PFSK-1 (cell line): ENCODE measurements around the gene SDC4.

Source experiments
- FOXP2 ChIP-seq: optimal IDR thresholded peaks from 2 replicates; pipeline ENCODE3; 2011; ENCODE audit warnings: borderline replicate concordance, control low read depth, inconsistent platforms; ENCODE audit not compliant: insufficient read depth; ENCODE audit errors: extremely low read length, extremely low read depth
- POLR2AphosphoS5 ChIP-seq: IDR thresholded peaks from 2 replicates; pipeline ENCODE4 v1.6.1; 2012; ENCODE audit warnings: low read depth, mild to moderate bottlenecking, control low read depth, low read length, moderate library complexity
- SIN3A ChIP-seq: IDR thresholded peaks from 2 replicates; pipeline ENCODE4 v1.6.1; 2012; ENCODE audit warnings: mild to moderate bottlenecking, low read length, moderate library complexity, borderline replicate concordance; ENCODE audit not compliant: insufficient read depth
- TAF1 ChIP-seq: IDR thresholded peaks from 2 replicates; pipeline ENCODE4 v1.6.1; 2012; ENCODE audit warnings: low read length, control low read depth, borderline replicate concordance; ENCODE audit not compliant: insufficient read depth
- TF ChIP-seq, protein P1 (sequence below), 2 experiments: IDR thresholded peaks; 2 replicates each; pipeline versions ENCODE4 v1.6.1 to v1.8.0; 2011 to 2012; ENCODE audit warnings: low read depth in 2 of 2, low read length in 2 of 2, control low read depth in 1 of 2, inconsistent platforms in 1 of 2, mild to moderate bottlenecking in 1 of 2, moderate library complexity in 1 of 2; ENCODE audit not compliant: insufficient read depth in 1 of 2

SDC4 gene

DNA sequence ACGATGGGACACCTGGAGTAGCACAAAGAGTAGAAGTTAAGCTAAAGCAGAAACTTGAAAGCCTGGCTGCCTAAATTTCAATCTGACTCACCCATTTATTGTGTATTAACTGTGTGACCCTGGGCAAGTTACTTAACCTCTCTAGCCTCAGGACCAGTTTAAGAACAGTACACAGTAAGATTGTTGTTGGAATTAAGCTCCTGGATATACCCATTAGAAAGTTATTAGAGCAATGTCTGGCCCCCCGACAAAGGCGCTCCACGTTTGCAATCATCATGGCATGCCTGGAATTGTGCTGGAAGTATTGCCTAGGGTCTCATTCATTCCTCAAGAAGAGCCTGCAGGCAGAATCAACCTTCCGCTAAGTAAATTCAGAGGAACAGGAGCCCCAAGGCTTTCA lies 1.4 kb downstream of the SDC4 start:
- no peak for TF ChIP-seq POLR2AphosphoS5
- no peak for TF ChIP-seq SIN3A
- TF ChIP-seq TAF1: no peak
- TF ChIP-seq FOXP2: no peak
- TF ChIP-seq, protein P1, sequence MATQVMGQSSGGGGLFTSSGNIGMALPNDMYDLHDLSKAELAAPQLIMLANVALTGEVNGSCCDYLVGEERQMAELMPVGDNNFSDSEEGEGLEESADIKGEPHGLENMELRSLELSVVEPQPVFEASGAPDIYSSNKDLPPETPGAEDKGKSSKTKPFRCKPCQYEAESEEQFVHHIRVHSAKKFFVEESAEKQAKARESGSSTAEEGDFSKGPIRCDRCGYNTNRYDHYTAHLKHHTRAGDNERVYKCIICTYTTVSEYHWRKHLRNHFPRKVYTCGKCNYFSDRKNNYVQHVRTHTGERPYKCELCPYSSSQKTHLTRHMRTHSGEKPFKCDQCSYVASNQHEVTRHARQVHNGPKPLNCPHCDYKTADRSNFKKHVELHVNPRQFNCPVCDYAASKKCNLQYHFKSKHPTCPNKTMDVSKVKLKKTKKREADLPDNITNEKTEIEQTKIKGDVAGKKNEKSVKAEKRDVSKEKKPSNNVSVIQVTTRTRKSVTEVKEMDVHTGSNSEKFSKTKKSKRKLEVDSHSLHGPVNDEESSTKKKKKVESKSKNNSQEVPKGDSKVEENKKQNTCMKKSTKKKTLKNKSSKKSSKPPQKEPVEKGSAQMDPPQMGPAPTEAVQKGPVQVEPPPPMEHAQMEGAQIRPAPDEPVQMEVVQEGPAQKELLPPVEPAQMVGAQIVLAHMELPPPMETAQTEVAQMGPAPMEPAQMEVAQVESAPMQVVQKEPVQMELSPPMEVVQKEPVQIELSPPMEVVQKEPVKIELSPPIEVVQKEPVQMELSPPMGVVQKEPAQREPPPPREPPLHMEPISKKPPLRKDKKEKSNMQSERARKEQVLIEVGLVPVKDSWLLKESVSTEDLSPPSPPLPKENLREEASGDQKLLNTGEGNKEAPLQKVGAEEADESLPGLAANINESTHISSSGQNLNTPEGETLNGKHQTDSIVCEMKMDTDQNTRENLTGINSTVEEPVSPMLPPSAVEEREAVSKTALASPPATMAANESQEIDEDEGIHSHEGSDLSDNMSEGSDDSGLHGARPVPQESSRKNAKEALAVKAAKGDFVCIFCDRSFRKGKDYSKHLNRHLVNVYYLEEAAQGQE (IDR thresholded peaks at IDR 0.05; ENCODE audit: insufficient read depth in 1 of 2, low read depth in 2 of 2, low read length in 2 of 2): no peak

DNA sequence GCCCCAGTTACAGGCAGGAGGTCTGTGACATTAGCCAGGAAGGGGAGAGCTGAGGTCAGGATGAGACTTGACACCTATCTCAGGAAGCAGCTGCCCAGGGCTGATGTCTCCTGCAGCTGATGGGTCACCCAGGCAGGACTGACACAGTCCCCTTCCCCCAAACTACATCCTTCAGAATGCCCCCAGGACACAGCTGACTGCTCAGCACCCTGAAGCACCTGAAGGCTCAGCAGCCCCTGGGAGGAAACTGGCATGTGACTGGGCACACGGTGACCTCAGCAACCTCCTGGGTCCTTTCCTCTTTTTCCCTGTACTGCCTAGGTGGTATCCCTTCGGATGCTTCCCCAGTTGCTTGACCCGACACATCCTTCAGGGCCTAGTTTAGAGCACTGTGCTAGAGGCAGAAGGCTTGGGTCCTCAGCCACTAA lies 1.9 kb downstream of the SDC4 start:
- TF ChIP-seq, protein P1 (IDR thresholded peaks at IDR 0.05; ENCODE audit: insufficient read depth in 1 of 2, low read depth in 2 of 2, low read length in 2 of 2): no peak
- TF ChIP-seq POLR2AphosphoS5 (no peak), TAF1 (no peak), FOXP2 (no peak)

DNA sequence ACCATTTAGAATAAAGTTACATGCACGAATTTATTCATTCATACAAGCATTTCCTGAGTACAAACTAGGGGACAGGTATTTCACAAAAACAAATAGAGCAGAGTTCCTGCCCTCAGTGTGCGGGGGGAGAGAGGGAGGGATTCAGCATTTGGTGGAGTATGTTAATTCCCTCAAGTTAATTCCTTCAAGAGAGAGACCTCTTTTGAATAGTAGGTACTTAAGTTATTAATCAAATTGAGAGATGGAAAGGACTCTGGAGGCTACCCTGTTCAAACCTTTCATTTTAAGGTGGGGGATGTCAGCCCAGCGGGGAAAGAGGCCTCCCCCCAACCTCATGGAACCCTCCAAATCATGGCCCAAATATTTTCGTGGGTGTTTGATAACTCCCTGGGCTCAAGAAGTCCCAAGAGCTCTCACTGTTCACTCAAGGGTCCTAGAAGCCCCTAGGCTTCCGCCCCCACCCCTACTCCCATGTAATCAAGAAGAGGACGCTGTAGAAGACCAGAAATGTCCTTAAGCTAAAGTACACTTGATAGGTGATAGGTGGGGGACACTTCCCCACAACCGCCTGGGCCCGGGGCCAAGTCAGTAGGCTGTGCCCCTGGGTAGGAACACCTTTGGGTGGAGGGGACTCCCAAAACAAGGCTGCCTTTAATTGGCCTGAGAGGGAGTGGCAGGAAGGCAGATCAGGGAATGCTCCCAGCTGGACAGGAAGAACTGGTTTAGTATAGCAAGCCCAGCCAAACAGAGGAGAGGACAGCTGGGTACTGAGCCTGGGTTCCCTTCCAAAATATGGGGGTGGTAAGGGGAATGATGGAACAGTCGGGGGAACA lies 2.9 kb downstream of the SDC4 start:
- no peak for TF ChIP-seq TAF1
- TF ChIP-seq SIN3A: no peak
- TF ChIP-seq POLR2AphosphoS5: no peak
- TF ChIP-seq, protein P1 (IDR thresholded peaks at IDR 0.05; ENCODE audit: insufficient read depth in 1 of 2, low read depth in 2 of 2, low read length in 2 of 2): no peak
- no peak for TF ChIP-seq FOXP2

DNA sequence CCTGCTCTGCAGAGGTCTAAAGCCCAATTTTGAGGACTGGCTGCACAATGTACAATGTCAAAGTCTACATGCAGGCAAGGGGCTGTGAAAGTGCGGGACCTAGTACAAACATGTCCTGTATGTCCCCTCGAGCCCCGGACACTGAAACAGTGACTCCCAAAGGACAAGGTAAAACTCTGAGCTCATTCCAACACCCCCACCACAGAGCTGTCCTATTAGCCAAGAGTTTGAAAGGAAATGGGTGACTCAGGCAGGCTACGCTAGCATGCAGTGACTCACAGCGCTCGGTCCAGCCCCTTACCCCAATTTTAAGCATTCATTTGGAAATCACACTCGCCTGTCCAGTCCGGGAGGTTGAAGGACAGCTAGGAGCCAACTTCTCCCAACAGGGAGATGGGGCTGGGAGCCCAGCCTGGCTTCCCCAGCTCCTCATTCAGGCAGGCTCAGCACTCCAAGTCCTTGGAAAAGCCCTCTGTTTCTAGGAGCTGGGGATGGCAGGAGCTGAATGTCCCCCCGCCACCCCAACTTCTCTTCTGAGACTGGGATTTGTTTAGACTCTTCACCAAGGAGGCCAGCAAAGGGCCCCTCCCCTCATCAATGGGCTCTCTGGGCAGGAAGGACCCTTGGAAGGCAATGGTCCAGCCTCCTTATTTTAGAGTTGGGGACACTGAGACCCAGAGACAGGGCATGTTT lies 3.9 kb downstream of the SDC4 start:
- TF ChIP-seq, protein P1 (IDR thresholded peaks at IDR 0.05; ENCODE audit: insufficient read depth in 1 of 2, low read depth in 2 of 2, low read length in 2 of 2): no peak
- TF ChIP-seq FOXP2 (no peak), TAF1 (no peak), POLR2AphosphoS5 (no peak), SIN3A (no peak)
